Stimulated activated CD8-positive, alpha-beta memory T cell treated with anti-CD3 and anti-CD28 coated beads, Interleukin-4, amount 100 ng/mL, for 48 hours (primary cell): Measurements from ENCODE around the gene TSPAN15.

Experiments used
- DNase-seq: peaks from one replicate; pipeline ENCODE4 v3.0.0-alpha.2; 2020

The TSPAN15 gene

DNA sequence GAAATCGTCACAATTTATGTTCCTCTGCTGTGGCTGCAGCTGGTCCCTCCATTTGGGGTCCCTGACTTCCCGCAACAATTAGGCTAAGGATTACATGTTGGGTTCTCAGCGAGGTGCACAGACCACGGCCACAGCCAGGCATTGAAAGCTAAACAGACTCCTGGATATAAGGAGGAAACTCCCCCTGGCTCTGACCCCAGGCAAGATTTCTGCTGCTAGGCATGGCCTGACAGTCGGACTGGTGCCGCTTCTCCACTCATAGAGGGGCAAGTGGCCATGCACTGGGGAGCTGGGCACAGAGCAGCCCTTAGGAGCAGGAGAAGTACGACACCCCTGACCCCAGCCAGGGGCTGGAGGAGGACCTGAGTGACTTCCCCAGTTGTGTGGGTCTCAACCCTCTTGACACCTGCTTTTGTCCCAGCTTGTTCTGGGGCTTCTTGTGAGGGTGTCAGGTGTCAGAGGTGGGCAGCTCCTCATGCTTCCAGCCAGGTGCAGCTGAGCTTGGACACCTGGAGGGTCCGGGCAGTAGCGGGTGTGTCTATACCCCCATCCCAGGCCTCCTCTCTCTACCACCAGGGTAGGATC is 38.3 kb downstream of the TSPAN15 start:
- no peak for DNase-seq

DNA sequence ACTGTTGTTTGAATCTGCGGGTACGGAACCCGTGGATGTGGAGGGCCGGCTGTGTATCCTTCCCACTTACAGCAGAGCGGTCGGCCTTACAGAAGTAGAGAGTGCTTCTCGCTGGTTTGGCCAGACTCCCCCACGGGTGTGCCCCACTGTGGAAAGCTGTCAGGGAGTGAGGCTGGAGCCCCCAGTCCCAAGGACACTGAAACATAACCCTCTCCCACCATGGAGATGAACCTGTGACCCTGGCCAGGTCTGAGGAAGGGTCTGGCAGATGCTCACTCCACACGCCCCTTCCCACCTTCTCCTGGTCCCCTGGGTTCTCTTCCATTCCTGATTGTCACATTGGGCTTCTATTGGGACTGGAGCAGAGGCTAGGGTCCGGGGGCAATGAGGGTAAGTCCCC is 39.6 kb downstream of the TSPAN15 start:
- DNase-seq = no peak

DNA sequence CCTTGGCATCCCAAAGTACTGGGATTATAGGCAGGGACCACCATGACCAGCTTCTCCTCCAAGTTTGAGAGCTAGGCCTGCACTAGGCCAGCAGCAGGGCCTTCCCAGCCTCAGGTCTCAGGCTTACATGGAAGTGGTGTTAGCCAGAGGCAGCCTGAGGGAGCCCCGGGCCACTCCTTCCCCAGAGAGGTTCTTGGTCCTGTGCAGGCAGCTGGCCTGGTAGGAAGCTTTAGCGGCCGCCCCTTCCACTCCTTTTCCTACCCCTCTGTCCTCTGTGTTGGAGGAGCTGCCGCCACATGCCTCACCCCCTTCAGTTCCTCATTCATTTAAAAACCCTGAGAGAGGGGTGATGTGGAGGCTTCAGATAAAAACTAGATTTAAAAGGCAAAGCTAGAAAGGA is 40.3 kb downstream of the TSPAN15 start:
- no peak for DNase-seq

DNA sequence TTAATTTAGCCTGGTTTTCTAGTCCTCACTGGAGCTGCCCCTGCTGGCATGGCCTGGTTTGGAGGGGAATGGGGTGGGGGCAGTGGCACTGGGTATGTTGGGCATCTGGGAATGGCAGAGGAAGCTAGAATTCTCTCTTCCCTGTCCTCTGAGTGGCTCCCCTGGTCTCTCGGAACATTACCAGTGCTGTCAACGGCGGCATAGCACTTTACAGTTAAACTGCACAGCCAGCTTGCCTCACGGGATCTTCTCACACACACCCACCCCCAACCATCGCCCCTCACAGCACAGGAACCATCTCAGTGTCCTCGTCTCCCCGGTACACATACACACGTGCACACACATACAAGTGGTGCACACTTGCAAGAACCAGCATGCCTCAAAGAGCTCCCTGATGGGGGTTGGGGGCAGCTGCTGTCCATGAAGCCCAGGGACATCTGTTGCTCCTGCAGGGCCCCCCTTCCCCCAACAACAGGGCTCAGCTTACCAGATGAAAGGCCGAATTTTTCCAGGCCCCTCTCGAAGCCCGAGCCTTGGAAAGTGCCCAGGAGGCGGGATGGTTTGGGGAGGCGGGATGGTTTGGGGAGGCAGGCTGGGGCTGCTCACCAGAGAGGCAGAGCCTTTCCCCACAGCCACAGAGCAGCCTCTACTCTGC is 41.0 kb downstream of the TSPAN15 start:
- DNase-seq = no peak

DNA sequence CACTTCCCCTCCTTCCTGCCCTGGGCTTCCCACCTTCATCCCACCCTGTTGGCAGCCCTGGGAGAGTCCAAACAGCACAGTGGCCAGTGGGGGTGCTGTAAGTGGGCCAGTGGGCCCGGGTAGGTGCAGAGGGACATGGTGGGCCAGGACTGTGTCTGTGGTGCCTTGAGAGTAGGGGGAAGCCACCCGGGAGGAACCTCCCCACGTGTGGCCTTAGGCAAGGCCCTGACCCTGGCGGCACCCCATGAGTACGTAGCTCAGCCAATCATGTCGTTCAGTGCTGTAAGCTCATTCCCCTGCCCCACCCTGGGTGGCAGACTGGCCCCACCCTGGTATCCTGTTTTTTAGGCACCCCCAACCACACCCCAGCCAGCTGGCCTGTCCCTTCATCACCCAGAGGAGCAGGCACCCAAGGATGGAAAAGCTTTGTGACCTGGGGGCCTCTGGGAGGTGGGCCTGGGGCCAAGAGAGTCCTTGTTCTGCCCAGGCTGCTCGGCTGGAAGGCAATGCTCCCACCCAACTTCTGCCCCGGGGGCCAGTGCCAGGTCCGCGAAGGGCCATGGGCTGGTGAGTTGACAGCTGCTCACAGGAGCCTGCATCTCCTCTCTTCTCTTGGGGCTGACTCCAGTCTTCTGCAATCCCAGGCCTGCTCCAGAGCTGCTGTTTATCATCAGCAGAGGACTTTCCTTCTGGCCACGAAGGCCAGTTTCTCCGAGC is 41.6 kb downstream of the TSPAN15 start:
- no peak for DNase-seq

DNA sequence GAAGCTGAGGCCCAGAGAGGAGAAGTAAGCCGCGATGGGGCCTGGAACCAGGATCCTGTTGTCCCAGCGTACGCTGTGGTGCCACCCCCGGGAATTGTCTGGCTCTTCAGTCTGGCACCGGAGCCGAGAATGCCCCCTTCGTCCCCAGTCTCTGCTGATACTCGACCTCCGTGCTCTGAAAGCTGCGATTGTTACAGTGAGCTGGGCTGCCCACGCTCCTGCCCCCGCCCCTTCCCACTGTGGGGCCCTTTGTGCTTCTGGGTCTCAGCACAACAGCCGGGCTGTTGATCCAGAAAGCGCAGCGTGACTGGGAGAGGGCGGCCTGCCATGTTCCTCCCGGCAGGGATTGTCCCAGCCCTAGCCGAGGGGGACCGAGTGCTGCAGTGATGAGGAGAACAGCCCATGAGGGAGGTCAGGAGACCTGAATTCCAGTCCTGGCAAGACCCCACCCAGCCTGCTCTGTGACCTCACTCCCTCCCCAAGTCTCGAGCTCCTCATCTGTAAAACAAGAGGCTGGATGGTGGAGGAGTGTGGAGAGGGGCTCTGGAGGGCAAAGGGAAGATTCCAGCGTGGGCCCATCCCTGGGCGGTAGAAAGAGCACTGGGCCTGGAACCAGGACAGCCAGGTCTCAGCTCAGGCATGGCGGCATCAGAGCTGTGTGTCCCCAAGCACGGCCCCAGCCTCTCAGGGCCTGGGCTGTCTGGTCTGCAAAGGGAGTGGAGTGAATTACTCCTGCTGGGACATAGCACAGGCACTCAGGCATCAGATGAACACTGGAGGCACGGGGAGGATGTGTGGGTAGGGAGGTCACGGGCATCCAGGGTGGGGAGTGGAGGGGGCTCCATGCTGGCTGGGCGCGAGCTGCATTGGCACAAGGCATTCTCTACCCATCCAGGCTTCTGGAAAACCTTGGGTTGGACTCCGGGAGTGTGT is 43.6 kb downstream of the TSPAN15 start:
- DNase-seq = no peak

DNA sequence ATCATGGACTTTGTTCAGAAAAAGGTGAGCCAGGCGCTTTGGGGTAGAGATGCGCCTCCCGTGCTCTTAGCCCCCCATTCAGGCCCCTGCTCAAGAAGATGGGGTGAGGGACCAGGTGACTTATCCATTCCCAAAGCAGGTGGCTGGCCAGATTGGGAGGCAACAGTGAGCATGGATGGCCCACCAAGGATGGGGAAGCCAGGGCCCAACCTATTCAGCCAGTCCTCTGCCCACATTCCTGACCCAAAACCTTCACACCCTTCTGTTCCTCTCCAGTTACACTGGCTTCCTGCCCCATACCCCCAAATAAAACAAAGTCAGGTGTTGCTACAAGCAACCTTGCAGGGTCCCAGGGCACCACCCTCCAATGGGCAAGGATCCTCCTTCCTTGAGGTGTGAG is 44.4 kb downstream of the TSPAN15 start:
- no peak for DNase-seq

DNA sequence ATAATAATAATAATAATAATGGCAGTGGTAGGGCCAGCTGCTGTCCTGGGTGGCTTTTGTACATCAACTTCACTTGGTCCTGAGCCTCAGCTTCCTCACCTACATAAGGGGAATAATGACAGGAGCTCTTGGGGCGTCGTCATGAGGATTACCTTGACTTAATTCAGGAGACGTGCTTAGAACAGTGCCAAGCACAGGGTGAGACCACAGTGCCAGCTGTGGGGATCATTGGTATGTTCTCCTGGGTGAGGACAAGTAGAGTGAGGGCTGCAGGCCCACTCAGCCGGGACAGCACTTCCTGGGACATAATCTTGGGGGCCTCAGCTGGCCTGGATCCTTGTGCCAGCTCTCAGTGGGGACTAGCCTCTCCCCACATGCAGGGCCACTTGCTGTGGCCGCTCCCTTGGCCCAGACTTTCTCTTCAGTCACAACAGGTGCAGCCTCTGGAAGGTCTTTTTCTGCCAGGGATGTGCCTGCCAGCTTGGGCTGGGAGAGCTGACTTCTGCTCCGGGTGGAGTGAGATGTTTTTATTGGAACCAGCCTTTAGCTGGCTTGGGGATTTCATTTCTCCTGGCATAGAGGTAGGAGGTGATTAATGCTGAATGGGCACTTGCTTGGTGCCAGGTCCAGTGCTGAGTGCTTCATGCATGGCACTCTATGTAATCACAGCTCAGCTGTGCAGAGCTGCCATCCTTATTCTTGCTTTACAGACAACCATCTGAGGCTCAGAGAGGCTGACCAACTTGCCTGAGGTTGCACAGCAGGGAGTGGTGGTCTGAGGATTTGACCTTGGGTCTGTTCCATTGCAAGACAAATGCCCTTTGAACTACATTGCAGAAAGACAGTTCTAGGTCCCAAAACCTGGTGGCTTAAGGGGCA is 45.3 kb downstream of the TSPAN15 start:
- DNase-seq = no peak

DNA sequence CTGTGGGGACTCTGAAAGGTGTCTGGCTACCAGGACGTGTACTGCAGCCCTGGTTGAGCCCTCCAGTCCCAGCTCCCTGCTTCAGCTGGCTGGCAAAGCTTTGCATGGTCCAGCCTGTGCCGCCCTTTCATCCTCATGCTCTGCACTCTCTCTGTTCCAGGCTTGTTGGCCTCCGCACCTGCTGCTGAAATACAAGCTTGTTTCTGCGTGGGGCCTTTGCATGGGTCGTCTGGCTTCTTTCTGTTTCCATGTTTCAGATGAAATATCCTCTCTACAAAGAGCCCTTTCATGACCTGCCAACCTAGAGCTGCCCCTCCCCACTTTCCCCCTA is 45.9 kb downstream of the TSPAN15 start:
- no peak for DNase-seq

DNA sequence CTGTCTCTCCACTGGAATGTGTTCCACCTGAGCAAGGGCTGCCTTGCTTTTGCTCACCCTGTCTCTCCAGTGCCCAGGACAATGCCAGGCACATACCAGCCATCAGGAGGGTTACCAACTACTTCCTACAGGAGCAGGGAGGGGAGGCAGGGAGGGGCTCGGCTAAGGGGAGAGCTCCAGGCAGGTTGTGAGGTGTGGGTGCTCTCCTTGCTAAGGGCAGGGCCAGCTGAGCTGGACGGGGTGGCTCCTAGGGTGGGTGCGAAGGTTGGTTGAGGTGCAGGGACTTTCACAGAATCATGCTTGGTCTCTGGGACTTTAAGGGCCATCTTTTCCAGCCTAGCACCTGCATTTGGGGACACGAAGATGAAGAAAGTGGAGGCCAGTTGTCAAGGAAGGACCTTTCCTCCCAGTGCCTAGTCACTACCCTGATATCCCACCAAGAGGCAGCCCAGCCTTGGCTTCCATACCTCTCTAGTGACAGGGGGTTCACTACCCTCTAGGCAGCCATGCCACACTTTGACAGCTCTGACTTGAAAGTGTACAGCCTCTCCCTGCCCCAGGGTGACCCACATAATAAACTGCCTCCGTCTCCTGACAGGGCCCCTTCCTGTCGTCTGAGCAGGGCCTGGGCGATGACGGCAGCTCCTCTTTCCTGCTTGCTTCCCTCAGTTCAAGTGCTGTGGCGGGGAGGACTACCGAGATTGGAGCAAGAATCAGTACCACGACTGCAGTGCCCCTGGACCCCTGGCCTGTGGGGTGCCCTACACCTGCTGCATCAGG is 46.5 kb downstream of the TSPAN15 start:
- DNase-seq = no peak

DNA sequence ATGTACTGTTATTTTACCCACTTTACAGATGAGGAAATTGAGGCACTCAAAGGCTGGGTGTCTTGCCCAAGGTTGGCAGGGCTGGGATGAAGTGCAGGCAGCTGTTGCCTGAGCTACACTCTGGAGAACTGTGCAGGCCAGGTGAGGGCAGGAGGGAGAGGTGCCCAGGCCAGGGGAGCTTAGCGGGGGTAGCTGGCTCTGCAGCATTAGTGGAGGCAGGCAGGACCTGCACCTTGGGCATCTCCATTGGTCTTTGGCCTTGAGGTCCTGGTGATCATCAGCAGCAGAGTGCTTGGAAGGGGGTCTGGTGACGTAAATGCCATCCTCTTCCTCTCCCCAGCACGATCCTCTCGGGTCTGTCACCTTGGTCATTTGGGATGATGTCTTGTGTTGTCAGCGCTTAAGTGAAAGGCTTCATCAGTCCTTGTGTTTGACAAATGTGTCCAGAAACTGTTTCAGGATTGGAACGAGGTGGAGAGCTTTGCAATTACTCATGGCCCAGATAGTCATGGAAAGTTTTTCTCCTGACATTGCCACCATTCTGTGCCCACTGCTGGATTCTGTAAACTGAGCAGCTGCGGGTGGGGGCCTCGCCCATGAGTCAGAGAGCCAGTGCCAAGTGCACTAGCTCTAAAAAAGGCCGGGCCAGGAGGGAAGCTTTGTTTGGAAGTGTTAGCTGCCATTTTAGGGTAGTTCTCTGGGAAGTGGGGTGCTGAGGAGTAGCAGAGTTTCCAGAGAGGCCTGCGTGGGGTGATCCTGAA is 47.6 kb downstream of the TSPAN15 start:
- DNase-seq = no peak

DNA sequence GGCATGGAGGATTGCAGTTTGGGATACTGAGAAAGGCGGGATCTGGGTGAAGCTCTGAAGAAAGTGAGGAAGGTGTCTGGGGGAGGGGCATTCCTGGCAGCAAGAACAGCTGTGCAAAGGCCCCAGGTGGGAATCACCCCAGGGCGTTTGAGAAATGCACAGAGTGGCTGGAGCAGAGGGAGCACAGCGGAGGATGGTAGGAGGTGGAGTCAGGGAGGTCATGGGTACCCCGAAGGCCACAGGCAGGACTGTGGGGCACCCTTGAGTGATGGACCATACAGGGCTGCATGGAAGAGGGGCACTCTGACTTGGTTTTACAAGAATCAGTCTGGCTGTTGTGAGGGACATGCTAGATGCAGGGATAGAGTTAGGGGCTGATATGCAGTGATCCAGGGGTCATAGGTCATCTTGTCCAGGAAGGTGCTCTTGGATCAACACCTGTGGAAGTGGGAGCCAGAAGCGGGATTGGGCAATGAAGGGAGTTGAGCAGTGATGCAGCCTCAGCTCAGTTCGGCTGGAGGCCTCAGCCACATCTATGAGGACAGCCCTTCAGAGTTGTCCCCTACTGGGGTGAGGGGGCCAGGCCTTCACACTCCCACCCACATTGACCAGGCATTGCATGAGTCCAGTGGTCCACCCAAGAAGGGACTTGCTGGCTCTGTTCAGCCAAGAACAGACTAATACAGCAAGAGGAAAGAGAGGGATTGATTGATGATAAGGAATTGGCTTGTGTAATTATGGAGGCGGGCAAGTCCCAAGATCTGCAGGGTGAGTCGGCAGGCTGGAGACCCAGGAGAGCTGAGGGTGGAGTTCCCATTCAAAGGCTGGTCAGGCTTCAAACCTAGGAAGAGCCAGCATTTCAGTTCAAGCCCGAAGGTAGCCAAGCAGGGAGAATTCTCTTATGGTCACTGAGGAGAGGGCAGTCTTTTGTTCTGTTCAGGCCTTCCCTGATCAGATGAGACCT is 48.7 kb downstream of the TSPAN15 start:
- DNase-seq = no peak

DNA sequence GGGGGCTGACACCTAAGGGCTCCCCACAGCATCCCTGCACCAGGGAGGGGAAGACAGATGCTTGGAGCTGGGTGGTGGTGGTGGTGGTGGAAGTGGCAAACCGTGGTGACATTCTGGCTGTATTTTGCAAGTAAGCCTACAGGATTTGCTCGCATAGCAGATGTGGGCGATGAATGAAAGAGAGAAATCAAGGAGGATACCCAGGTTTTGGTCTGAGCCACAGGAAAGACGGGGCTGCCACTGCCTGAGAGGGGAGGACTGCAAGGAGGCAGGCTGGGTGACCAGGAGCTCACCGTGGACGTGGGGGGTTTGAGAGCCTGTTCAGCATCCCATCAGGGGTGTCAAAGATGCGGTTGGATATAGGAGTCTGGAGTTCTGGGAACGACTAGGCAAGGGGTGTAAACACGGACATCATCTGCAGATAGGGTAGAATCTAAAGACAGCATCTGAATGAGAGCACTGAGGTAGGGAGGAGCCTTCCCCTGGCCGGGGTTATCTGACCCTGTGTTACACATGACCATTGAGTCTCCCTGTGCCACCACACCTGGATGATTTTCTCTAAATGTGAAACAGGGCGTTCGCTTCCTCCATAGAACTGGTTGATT is 49.7 kb downstream of the TSPAN15 start:
- no peak for DNase-seq

DNA sequence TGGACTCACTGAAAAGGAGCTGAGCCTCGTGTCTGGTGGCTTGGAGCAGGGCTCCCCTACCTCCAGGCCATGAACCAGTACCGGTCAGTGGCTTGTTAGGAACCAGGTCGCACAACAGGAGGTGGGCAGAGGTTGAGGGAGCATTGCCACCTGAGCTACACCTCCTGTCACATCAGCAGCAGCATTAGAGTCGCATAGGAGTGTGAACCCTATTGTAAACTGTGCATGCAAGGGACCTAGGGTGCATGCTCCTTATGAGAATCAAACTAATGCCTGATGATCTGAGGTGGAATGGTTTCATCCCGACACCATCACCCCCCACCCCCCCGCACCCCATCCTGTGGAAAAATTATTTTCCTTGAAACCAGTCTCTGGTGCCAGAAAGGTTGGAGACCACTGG is 50.4 kb downstream of the TSPAN15 start:
- no peak for DNase-seq

DNA sequence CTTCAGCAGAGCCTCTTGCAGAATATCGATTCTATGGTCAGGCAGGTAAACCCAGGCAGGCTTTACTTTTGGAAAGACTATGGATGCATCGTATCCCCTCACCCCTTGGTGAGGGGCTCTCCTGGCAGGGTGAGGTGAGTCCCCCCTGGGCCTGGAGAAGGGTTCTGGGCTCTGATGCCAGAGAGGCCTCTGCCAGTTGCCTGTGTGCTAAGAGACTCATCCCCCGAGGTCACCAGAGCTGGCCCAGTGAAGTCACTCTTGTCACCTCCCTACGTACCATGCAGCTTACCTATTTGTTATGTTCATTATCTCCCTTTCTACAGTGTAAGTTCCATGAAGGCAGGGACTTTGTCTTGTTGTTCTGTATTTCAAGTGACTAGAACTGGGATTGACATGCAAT is 51.3 kb downstream of the TSPAN15 start:
- no peak for DNase-seq

DNA sequence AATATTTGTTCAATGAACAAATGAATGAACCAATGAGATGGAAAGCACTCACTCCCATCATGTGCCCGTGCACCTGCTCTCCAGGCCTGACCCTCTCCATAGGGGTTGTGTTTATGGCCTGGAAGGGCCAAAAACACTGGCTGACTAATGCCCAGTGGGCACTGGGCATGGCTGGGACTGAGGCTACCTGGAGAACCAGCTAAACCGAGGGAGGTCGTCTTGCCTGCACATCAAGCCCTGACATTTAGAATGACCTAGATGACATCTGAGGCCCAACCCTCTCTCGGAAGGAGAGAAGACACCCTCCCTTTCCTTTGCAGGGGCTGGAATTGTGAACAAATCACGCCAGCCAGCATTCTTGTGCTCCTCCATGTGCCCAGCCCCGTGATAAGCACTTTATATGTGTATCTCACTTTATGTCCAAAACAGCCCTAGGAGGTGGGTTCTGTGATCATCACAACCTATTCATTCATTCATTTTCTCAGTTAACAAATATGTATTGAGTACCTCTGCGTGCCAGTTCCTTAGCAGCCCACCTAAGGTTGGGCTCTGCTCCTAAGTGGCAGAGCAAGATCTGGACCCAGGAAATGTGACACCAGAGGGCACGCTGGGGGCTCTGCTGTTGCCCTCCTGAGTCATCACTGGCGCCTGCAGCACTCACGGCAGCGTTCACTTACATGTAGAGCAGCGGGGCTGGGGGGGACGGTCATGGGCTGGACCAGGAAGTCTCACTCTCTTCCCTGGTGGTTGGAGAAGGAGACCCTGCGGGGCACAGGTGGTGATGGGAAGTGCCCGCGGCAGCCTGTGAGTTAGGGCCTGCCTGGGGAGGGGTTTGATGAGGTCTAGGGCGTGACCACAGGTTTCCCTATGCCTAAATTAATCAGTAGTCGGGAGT is 52.0 kb downstream of the TSPAN15 start:
- no peak for DNase-seq

DNA sequence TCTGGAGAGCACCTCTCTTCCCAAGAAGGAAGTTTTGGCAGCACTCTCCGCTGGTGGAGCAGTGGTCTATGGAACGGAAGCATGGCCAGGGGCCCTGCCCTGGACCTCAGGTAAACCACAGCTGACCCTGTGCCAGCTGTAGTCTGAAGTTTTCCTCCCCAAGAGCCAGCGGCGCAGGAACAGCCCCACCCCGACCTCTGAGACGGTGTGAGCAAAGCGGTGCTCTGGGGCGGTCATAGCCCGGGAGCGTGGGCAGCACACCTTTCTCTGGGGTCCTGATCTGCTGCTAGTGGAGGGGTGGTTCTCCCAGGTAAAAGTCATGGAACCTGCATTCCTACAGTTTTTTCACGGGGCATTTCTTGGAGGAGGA is 52.6 kb downstream of the TSPAN15 start:
- DNase-seq = no peak

DNA sequence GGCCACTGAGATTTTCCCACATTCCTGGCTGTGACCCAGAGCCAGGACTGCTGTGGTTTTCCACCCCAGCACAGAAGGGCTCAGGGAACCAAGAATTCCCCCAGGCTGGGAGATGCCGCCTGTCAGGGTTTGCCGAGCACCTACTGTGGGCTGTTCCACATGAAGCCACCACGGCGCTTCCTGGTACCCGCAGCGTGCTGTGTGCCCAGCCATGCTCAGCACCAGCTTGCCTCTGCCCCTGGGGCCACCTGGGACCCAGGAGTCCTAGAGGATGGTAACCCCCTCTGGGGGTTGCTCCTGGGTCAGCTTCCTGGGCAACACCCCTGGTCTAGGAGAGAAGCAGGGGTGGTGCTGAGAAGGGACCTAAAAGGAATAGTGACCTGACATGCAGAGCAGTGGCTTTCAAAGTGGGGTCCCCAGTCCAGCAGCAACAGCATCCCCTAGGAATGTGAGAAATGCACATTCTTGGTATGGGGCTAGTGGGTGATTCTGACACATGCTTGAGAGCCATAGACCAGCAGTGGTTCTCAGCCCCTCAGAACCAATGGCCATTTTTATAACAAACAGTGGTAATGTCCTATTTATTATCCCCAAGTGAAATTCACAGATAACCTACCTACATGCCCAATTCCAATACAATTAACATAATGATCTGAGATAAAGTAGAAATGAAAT is 53.4 kb downstream of the TSPAN15 start:
- DNase-seq = no peak
